Retinal pigment epithelial cell (primary cell): ENCODE data around the gene STX12.
"Not testable (repeated sequence)": the region's sequence is repeated elsewhere in the genome, so short reads cannot be mapped to it uniquely, and the experiment has no call there.

ENCODE experiments used
- DNase-seq: peaks from one replicate; pipeline ENCODE4 v3.0.0-alpha.2; 2010; ENCODE audit warnings: low read depth
- H3K4me3 ChIP-seq: 2 replicates; pipeline ENCODE4 v1.5.1; 2011; ENCODE audit warnings: mild to moderate bottlenecking, low read length, control low read depth, moderate library complexity
- CTCF ChIP-seq: conservative IDR thresholded peaks from 2 replicates; pipeline ENCODE4 v1.5.1; 2011; ENCODE audit warnings: low read depth, low read length, control low read depth, inconsistent platforms

The STX12 gene

GRCh38 chr1:27774654-27775053, 1.6 kb downstream of the STX12 start:
- no peak overlapping the region for H3K4me3 ChIP-seq
- DNase-seq = no peak
- TF ChIP-seq CTCF = no peak

GRCh38 chr1:27775336-27775735, 2.3 kb downstream of the STX12 start:
- H3K4me3 ChIP-seq, DNase-seq: not testable (repeated sequence)

GRCh38 chr1:27776276-27776675, 3.3 kb downstream of the STX12 start:
- not testable (repeated sequence) for DNase-seq, H3K4me3 ChIP-seq

GRCh38 chr1:27778056-27778455, 5.0 kb downstream of the STX12 start:
- no peak overlapping the region for H3K4me3 ChIP-seq
- no peak for TF ChIP-seq CTCF
- no peak for DNase-seq

GRCh38 chr1:27779122-27779521, 6.1 kb downstream of the STX12 start:
- DNase-seq = no peak
- TF ChIP-seq CTCF = no peak
- H3K4me3 ChIP-seq = no peak overlapping the region

GRCh38 chr1:27782950-27783349, 9.9 kb downstream of the STX12 start:
- DNase-seq = no peak
- no peak overlapping the region for H3K4me3 ChIP-seq
- TF ChIP-seq CTCF = no peak

GRCh38 chr1:27784700-27785099, 11.7 kb downstream of the STX12 start:
- no peak for DNase-seq
- no peak overlapping the region for H3K4me3 ChIP-seq
- no peak for TF ChIP-seq CTCF

GRCh38 chr1:27785781-27786455, 12.9 kb downstream of the STX12 start:
- no peak for TF ChIP-seq CTCF
- H3K4me3 ChIP-seq = no peak overlapping the region
- DNase-seq = peak; percentile 8
